ENCODE data around the gene ZNF234.

GRCh38 chr19:44176590-44176989 lies 35.2 kb downstream of the ZNF234 start:
- TF ChIP-seq CTCF (IDR thresholded peaks at IDR 0.05) = no peak
- TF ChIP-seq POLR2A (IDR thresholded peaks at IDR 0.05) = no peak
